Measurements from ENCODE around the gene KLHL6. TPM values are rescaled to one million over a fixed set of nuclear protein-coding genes. Genes with fewer than 3 reads are reported as not detected.

Gene KLHL6
- total and polyA plus RNA-seq, 10 of the 15 experiments (the other 5 are each of a cell fraction or from before 2014, with no cell fraction given): 4.0 to 91.8 (median 24.4) TPM

DNA sequence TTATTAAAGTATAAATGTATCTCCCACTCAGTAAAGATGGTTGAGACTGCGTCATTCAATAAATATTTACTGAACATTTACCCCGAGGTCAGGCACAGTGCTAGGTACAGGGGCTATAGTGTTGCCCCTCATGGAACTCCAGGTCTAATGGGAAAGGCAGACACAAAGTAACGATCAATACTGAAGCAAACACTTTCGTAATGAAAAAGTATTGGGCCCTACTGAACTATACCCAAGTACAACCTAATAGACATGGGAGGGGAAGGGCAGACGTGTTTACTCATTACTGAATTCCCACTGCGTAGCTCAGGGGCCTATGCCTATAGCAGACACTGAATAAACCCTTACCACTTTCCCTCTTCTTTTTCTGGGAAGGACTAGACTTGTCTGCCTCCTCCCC lies 56.9 kb downstream of the KLHL6 start (continued):
- TF ChIP-seq, protein P1, sequence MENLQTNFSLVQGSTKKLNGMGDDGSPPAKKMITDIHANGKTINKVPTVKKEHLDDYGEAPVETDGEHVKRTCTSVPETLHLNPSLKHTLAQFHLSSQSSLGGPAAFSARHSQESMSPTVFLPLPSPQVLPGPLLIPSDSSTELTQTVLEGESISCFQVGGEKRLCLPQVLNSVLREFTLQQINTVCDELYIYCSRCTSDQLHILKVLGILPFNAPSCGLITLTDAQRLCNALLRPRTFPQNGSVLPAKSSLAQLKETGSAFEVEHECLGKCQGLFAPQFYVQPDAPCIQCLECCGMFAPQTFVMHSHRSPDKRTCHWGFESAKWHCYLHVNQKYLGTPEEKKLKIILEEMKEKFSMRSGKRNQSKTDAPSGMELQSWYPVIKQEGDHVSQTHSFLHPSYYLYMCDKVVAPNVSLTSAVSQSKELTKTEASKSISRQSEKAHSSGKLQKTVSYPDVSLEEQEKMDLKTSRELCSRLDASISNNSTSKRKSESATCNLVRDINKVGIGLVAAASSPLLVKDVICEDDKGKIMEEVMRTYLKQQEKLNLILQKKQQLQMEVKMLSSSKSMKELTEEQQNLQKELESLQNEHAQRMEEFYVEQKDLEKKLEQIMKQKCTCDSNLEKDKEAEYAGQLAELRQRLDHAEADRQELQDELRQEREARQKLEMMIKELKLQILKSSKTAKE (IDR thresholded peaks at IDR 0.05; ENCODE audit: low read depth, poor library complexity, severe bottlenecking): no peak
- TF ChIP-seq, protein P2, sequence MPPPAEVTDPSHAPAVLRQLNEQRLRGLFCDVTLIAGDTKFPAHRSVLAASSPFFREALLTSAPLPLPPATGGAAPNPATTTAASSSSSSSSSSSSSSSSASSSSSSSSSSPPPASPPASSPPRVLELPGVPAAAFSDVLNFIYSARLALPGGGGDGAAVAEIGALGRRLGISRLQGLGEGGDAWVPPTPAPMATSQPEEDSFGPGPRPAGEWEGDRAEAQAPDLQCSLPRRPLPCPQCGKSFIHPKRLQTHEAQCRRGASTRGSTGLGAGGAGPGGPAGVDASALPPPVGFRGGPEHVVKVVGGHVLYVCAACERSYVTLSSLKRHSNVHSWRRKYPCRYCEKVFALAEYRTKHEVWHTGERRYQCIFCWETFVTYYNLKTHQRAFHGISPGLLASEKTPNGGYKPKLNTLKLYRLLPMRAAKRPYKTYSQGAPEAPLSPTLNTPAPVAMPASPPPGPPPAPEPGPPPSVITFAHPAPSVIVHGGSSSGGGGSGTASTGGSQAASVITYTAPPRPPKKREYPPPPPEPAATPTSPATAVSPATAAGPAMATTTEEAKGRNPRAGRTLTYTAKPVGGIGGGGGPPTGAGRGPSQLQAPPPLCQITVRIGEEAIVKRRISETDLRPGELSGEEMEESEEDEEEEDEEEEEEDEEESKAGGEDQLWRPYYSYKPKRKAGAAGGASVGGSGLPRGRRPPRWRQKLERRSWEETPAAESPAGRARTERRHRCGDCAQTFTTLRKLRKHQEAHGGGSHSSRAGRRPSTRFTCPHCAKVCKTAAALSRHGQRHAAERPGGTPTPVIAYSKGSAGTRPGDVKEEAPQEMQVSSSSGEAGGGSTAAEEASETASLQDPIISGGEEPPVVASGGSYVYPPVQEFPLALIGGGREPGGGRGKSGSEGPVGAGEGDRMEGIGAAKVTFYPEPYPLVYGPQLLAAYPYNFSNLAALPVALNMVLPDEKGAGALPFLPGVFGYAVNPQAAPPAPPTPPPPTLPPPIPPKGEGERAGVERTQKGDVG (CRISPR knock-in tag; IDR thresholded peaks at IDR 0.05): no peak
- TF ChIP-seq POLR2AphosphoS2 (IDR thresholded peaks at IDR 0.05; ENCODE audit: low read depth, low read length) (no peak), PAX5 (IDR thresholded peaks at IDR 0.05; ENCODE audit: borderline replicate concordance, low read depth, low read length) (no peak)

DNA sequence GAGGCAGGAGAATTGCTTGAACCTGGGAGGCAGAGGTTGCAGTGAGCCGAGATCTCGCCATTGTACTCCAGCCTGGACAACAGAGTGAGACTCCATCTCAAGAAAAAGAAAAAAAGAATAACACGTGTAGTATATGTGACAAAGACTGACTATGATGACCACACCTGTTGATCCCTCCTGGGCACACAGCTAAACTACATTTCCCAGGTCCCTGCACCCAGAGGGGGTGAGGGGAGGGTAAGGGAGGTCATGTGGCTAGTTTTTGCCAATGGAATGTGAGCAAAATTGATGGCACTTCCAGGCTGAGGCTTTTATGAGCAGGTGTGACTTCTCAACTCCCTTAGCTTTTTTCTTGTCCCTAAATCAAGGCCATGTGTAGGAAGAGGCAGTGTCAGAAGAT lies 58.2 kb downstream of the KLHL6 start:
- CTCF ChIA-PET: interaction anchor here (3.5 kb wide), 1 partner anchor 15 kb away, joined by 11 read pairs; no protein-coding TSS in a partner anchor
- SMC1A ChIA-PET (ENCODE audit: uncharacterized antibody, unreplicated experiment): interaction anchor here (0.7 to 2.3 kb wide), 7 partner anchors 8 to 270 kb away, joined by 3 to 10 read pairs (median 4); no protein-coding TSS in a partner anchor
- H4K20me1 ChIP-seq (ENCODE audit: control insufficient read depth, insufficient read depth): no peaks in the 10 kb centered on the region
- H3K9ac ChIP-seq (ENCODE audit: control insufficient read depth, insufficient read depth, low read length): no peak overlapping the region
- DNase-seq (ENCODE audit: low read depth, low spot score) (no peak), ATAC-seq (no peak; the same call in 2 of the 3 replicates), FAIRE-seq (no peak)
- no TSS peak for BruUV-seq (replicated peaks)
- 63% methylated on average over 3 of the region's 3 CpGs for WGBS (ENCODE audit: insufficient coverage, insufficient replicate concordance, low lambda C conversion rate, missing lambda C conversion rate)
- H3K4me2 ChIP-seq (ENCODE audit: control insufficient read depth, insufficient read depth): no peak overlapping the region
- H3K27ac ChIP-seq (ENCODE audit: control insufficient read depth, insufficient read depth): no peak overlapping the region
- intact Hi-C loops (cut with micrococcal nuclease; ENCODE audit: unreplicated experiment): no loop called here
- no peak overlapping the region for H2AFZ ChIP-seq (ENCODE audit: control insufficient read depth, low read depth, low read length)
- POLR2A ChIA-PET: interaction anchor here (0.6 kb wide), 1 partner anchor 96 kb away, joined by 3 read pairs; no protein-coding TSS in a partner anchor
- peaks cover 0 to 20% of the 10 kb centered on the region in 2 experiments; a peak in 2 of 4 replicates for H3K36me3 ChIP-seq (ENCODE audit: control insufficient read depth in 2 of 2, insufficient read depth in 2 of 2, low read length in 1 of 2)
- H3K4me3 ChIP-seq: no peak overlapping the region
- no peaks in the 10 kb centered on the region for H3K27me3 ChIP-seq (replicated peaks in 1 of 2; ENCODE audit: control insufficient read depth in 2 of 2, insufficient read depth in 2 of 2, low read length in 1 of 2)
- RAD21 ChIA-PET (ENCODE audit: unreplicated experiment): interaction anchor here (1.2 kb wide), 1 partner anchor 28 kb away, joined by 3 read pairs; no protein-coding TSS in a partner anchor
- H3K4me1 ChIP-seq (ENCODE audit: control insufficient read depth, insufficient read depth, low read length): no peaks in the 10 kb centered on the region
- no peaks in the 10 kb centered on the region; the same call in 2 of the 3 replicates for H3K9me3 ChIP-seq (replicated peaks; ENCODE audit: control insufficient read depth, insufficient read depth, low read length)
- no peaks in the 10 kb centered on the region for H3K79me2 ChIP-seq (ENCODE audit: control insufficient read depth, insufficient read depth, low read length)
- in situ Hi-C loops (cut with MboI): no loop called here
- no peak for TF ChIP-seq STAT3 (IDR thresholded peaks at IDR 0.05; ENCODE audit: low read depth, low read length)
- no peak for TF ChIP-seq ZBED1 (IDR thresholded peaks at IDR 0.05; ENCODE audit: borderline replicate concordance)
- TF ChIP-seq, protein P3, sequence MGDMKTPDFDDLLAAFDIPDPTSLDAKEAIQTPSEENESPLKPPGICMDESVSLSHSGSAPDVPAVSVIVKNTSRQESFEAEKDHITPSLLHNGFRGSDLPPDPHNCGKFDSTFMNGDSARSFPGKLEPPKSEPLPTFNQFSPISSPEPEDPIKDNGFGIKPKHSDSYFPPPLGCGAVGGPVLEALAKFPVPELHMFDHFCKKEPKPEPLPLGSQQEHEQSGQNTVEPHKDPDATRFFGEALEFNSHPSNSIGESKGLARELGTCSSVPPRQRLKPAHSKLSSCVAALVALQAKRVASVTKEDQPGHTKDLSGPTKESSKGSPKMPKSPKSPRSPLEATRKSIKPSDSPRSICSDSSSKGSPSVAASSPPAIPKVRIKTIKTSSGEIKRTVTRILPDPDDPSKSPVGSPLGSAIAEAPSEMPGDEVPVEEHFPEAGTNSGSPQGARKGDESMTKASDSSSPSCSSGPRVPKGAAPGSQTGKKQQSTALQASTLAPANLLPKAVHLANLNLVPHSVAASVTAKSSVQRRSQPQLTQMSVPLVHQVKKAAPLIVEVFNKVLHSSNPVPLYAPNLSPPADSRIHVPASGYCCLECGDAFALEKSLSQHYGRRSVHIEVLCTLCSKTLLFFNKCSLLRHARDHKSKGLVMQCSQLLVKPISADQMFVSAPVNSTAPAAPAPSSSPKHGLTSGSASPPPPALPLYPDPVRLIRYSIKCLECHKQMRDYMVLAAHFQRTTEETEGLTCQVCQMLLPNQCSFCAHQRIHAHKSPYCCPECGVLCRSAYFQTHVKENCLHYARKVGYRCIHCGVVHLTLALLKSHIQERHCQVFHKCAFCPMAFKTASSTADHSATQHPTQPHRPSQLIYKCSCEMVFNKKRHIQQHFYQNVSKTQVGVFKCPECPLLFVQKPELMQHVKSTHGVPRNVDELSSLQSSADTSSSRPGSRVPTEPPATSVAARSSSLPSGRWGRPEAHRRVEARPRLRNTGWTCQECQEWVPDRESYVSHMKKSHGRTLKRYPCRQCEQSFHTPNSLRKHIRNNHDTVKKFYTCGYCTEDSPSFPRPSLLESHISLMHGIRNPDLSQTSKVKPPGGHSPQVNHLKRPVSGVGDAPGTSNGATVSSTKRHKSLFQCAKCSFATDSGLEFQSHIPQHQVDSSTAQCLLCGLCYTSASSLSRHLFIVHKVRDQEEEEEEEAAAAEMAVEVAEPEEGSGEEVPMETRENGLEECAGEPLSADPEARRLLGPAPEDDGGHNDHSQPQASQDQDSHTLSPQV (IDR thresholded peaks at IDR 0.05): no peak
- no peak for TF ChIP-seq NFIC (IDR thresholded peaks at IDR 0.05; ENCODE audit: low read depth, low read length)
- TF ChIP-seq, protein P4, sequence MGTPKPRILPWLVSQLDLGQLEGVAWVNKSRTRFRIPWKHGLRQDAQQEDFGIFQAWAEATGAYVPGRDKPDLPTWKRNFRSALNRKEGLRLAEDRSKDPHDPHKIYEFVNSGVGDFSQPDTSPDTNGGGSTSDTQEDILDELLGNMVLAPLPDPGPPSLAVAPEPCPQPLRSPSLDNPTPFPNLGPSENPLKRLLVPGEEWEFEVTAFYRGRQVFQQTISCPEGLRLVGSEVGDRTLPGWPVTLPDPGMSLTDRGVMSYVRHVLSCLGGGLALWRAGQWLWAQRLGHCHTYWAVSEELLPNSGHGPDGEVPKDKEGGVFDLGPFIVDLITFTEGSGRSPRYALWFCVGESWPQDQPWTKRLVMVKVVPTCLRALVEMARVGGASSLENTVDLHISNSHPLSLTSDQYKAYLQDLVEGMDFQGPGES (IDR thresholded peaks at IDR 0.05): no peak
